ENCODE results near the gene R3HDM1. TPM values are rescaled to one million over a fixed set of nuclear protein-coding genes. Genes with fewer than 3 reads are reported as not detected.
"Not testable (repeated sequence)": the region's sequence is repeated elsewhere in the genome, so short reads cannot be mapped to it uniquely, and the experiment has no call there.

The R3HDM1 gene
- polyA plus RNA-seq, 1 donor: 23.5 TPM

GRCh38 chr2:135607561-135607960 lies 76.3 kb downstream of the R3HDM1 start:
- H3K4me3 ChIP-seq (ENCODE audit: low read length): no peak overlapping the region
- no peak for DNase-seq
- H3K4me1 ChIP-seq (ENCODE audit: control insufficient read depth, insufficient read depth, low read length): no peaks in the 10 kb centered on the region
- no peak overlapping the region for H3K27ac ChIP-seq (ENCODE audit: low read length)
- H3K9me3 ChIP-seq (ENCODE audit: control insufficient read depth, low read depth, low read length): no peaks in the 10 kb centered on the region
- 83% methylated on average over 2 of the region's 2 CpGs for WGBS (ENCODE audit: insufficient coverage, low lambda C conversion rate)
- no peaks in the 10 kb centered on the region for H3K27me3 ChIP-seq (ENCODE audit: control insufficient read depth, insufficient read depth, low read length)
- peaks cover 22% of the 10 kb centered on the region for H3K36me3 ChIP-seq (ENCODE audit: control insufficient read depth, insufficient read depth, low read length)

GRCh38 chr2:135612319-135612718 lies 81.0 kb downstream of the R3HDM1 start:
- Histone ChIP-seq H3K27me3 (ENCODE audit: control insufficient read depth, insufficient read depth, low read length) (no peaks in the 10 kb centered on the region), H3K4me1 (ENCODE audit: control insufficient read depth, insufficient read depth, low read length) (no peaks in the 10 kb centered on the region), H3K4me3 (ENCODE audit: low read length) (no peak overlapping the region), H3K9me3 (ENCODE audit: control insufficient read depth, low read depth, low read length) (no peaks in the 10 kb centered on the region), H3K36me3 (ENCODE audit: control insufficient read depth, insufficient read depth, low read length) (peaks cover 5% of the 10 kb centered on the region), H3K27ac (ENCODE audit: low read length) (no peak overlapping the region)
- 94% methylated on average over 2 of the region's 2 CpGs for WGBS (ENCODE audit: insufficient coverage, low lambda C conversion rate)
- no peak for DNase-seq

GRCh38 chr2:135615404-135615803 lies 84.1 kb downstream of the R3HDM1 start:
- no CpG with 5 or more reads among the region's 3 CpGs for WGBS (ENCODE audit: insufficient coverage, low lambda C conversion rate)
- no peaks in the 10 kb centered on the region for H3K27me3 ChIP-seq (ENCODE audit: control insufficient read depth, insufficient read depth, low read length)
- no peaks in the 10 kb centered on the region for H3K4me1 ChIP-seq (ENCODE audit: control insufficient read depth, insufficient read depth, low read length)
- DNase-seq: peak; percentile 12 to 24
- H3K27ac ChIP-seq (ENCODE audit: low read length): no peak overlapping the region
- H3K4me3 ChIP-seq (ENCODE audit: low read length): no peak overlapping the region
- peaks cover 3% of the 10 kb centered on the region for H3K36me3 ChIP-seq (ENCODE audit: control insufficient read depth, insufficient read depth, low read length)
- H3K9me3 ChIP-seq (ENCODE audit: control insufficient read depth, low read depth, low read length): no peaks in the 10 kb centered on the region

- H3K27me3 ChIP-seq (ENCODE audit: control insufficient read depth, insufficient read depth, low read length): no peaks in the 10 kb centered on the region
- no peak overlapping the region for H3K27ac ChIP-seq (ENCODE audit: low read length)
- H3K4me3 ChIP-seq (ENCODE audit: low read length): no peak overlapping the region
- DNase-seq: no peak
- H3K4me1 ChIP-seq (ENCODE audit: control insufficient read depth, insufficient read depth, low read length): no peaks in the 10 kb centered on the region
- no peaks in the 10 kb centered on the region for H3K9me3 ChIP-seq (ENCODE audit: control insufficient read depth, low read depth, low read length)
- H3K36me3 ChIP-seq (ENCODE audit: control insufficient read depth, insufficient read depth, low read length): no peaks in the 10 kb centered on the region
Observed at GRCh38 chr2:135617501-135618015, 86.3 kb downstream of the R3HDM1 start.

GRCh38 chr2:135620198-135620597 lies 88.9 kb downstream of the R3HDM1 start:
- no peaks in the 10 kb centered on the region for H3K36me3 ChIP-seq (ENCODE audit: control insufficient read depth, insufficient read depth, low read length)
- no peak overlapping the region for H3K4me3 ChIP-seq (ENCODE audit: low read length)
- 100% methylated on average over 1 of the region's 1 CpG for WGBS (ENCODE audit: insufficient coverage, low lambda C conversion rate)
- no peak for DNase-seq
- no peaks in the 10 kb centered on the region for H3K27me3 ChIP-seq (ENCODE audit: control insufficient read depth, insufficient read depth, low read length)
- no peak overlapping the region for H3K27ac ChIP-seq (ENCODE audit: low read length)
- H3K9me3 ChIP-seq (ENCODE audit: control insufficient read depth, low read depth, low read length): no peaks in the 10 kb centered on the region
- no peaks in the 10 kb centered on the region for H3K4me1 ChIP-seq (ENCODE audit: control insufficient read depth, insufficient read depth, low read length)

- H3K36me3 ChIP-seq (ENCODE audit: control insufficient read depth, insufficient read depth, low read length): no peaks in the 10 kb centered on the region
- no peaks in the 10 kb centered on the region for H3K9me3 ChIP-seq (ENCODE audit: control insufficient read depth, low read depth, low read length)
- no peak for DNase-seq
- no peak overlapping the region for H3K4me3 ChIP-seq (ENCODE audit: low read length)
- H3K27ac ChIP-seq (ENCODE audit: low read length): no peak overlapping the region
- H3K4me1 ChIP-seq (ENCODE audit: control insufficient read depth, insufficient read depth, low read length): no peaks in the 10 kb centered on the region
- no peaks in the 10 kb centered on the region for H3K27me3 ChIP-seq (ENCODE audit: control insufficient read depth, insufficient read depth, low read length)
Observed at GRCh38 chr2:135629520-135629919, 98.2 kb downstream of the R3HDM1 start.

- WGBS (ENCODE audit: insufficient coverage, low lambda C conversion rate): no CpG with 5 or more reads among the region's 8 CpGs
- not testable (repeated sequence) for H3K27ac ChIP-seq (ENCODE audit: low read length)
Observed at GRCh38 chr2:135630034-135630433, 98.8 kb downstream of the R3HDM1 start.

GRCh38 chr2:135630488-135630887 lies 99.2 kb downstream of the R3HDM1 start:
- no peak overlapping the region for H3K27ac ChIP-seq (ENCODE audit: low read length)
- WGBS (ENCODE audit: insufficient coverage, low lambda C conversion rate): 80% methylated on average over 1 of the region's 1 CpG
- no peak for DNase-seq
- H3K4me1 ChIP-seq (ENCODE audit: control insufficient read depth, insufficient read depth, low read length): no peaks in the 10 kb centered on the region
- H3K36me3 ChIP-seq (ENCODE audit: control insufficient read depth, insufficient read depth, low read length): no peaks in the 10 kb centered on the region
- no peaks in the 10 kb centered on the region for H3K27me3 ChIP-seq (ENCODE audit: control insufficient read depth, insufficient read depth, low read length)
- no peak overlapping the region for H3K4me3 ChIP-seq (ENCODE audit: low read length)
- H3K9me3 ChIP-seq (ENCODE audit: control insufficient read depth, low read depth, low read length): no peaks in the 10 kb centered on the region

More at GRCh38 chr2:135630034-135630433, 98.8 kb downstream of the R3HDM1 start:
- H3K4me1 ChIP-seq (ENCODE audit: control insufficient read depth, insufficient read depth, low read length); DNase-seq; H3K9me3 ChIP-seq (ENCODE audit: control insufficient read depth, low read depth, low read length); H3K36me3 ChIP-seq (ENCODE audit: control insufficient read depth, insufficient read depth, low read length); H3K27me3 ChIP-seq (ENCODE audit: control insufficient read depth, insufficient read depth, low read length); H3K4me3 ChIP-seq (ENCODE audit: low read length): not testable (repeated sequence)

GRCh38 chr2:135633582-135633981 lies 102.3 kb downstream of the R3HDM1 start:
- H3K27me3 ChIP-seq (ENCODE audit: control insufficient read depth, insufficient read depth, low read length): no peaks in the 10 kb centered on the region
- H3K9me3 ChIP-seq (ENCODE audit: control insufficient read depth, low read depth, low read length): no peaks in the 10 kb centered on the region
- no peak overlapping the region for H3K27ac ChIP-seq (ENCODE audit: low read length)
- H3K4me1 ChIP-seq (ENCODE audit: control insufficient read depth, insufficient read depth, low read length): no peaks in the 10 kb centered on the region
- WGBS (ENCODE audit: insufficient coverage, low lambda C conversion rate): no CpG with 5 or more reads among the region's 4 CpGs
- H3K36me3 ChIP-seq (ENCODE audit: control insufficient read depth, insufficient read depth, low read length): peaks cover 4% of the 10 kb centered on the region
- no peak overlapping the region for H3K4me3 ChIP-seq (ENCODE audit: low read length)
- peak in 1 of 2 donors; percentile 3 for DNase-seq

- no peaks in the 10 kb centered on the region for H3K9me3 ChIP-seq (ENCODE audit: control insufficient read depth, low read depth, low read length)
- H3K4me1 ChIP-seq (ENCODE audit: control insufficient read depth, insufficient read depth, low read length): no peaks in the 10 kb centered on the region
- no peak overlapping the region for H3K4me3 ChIP-seq (ENCODE audit: low read length)
- H3K27ac ChIP-seq (ENCODE audit: low read length): peak overlapping the region; percentile 48
- H3K36me3 ChIP-seq (ENCODE audit: control insufficient read depth, insufficient read depth, low read length): peaks cover 8% of the 10 kb centered on the region
- H3K27me3 ChIP-seq (ENCODE audit: control insufficient read depth, insufficient read depth, low read length): no peaks in the 10 kb centered on the region
- WGBS (ENCODE audit: insufficient coverage, low lambda C conversion rate): 46% methylated on average over 2 of the region's 6 CpGs
- DNase-seq: peak; percentile 31 to 44
Observed at GRCh38 chr2:135635212-135635835, 104.0 kb downstream of the R3HDM1 start.

- Histone ChIP-seq H3K27me3 (ENCODE audit: control insufficient read depth, insufficient read depth, low read length) (no peaks in the 10 kb centered on the region), H3K27ac (ENCODE audit: low read length) (no peak overlapping the region), H3K4me3 (ENCODE audit: low read length) (no peak overlapping the region), H3K36me3 (ENCODE audit: control insufficient read depth, insufficient read depth, low read length) (peaks cover 12% of the 10 kb centered on the region), H3K9me3 (ENCODE audit: control insufficient read depth, low read depth, low read length) (no peaks in the 10 kb centered on the region), H3K4me1 (ENCODE audit: control insufficient read depth, insufficient read depth, low read length) (no peaks in the 10 kb centered on the region)
- WGBS (ENCODE audit: insufficient coverage, low lambda C conversion rate): no CpG with 5 or more reads among the region's 1 CpG
- no peak for DNase-seq
Observed at GRCh38 chr2:135636982-135637381, 105.7 kb downstream of the R3HDM1 start.
